GM23338 (cell line): ENCODE measurements around the gene SLC16A9. TPM values are rescaled to one million over a fixed set of nuclear protein-coding genes. Genes with fewer than 3 reads are reported as not detected.

Experiments used
- ATAC-seq: fragments of 200-7000 bp; cut with Tn5 transposase; 3 replicates; pipeline ENCODE4 v1.9.1; 2020
- DNase-seq: peaks from one replicate; pipeline ENCODE4 v3.0.0-alpha.2; 2015; ENCODE audit warnings: low spot score
- H2AFZ ChIP-seq: fragments of 200-600 bp; sonication (generic); 2 replicates; pipeline ENCODE4 v1.8.0; 2016; ENCODE audit warnings: antibody characterized with exemption, mild to moderate bottlenecking, moderate library complexity
- H3F3A ChIP-seq: fragments of 200-600 bp; sonication (generic); replicated peaks from 2 replicates; pipeline ENCODE4 v1.8.0; 2017; ENCODE audit warnings: antibody characterized with exemption, mixed run types, low read depth
- H3K27ac ChIP-seq: fragments of 200-600 bp; sonication (generic); 2 replicates; pipeline ENCODE4 v1.6.1; 2016; ENCODE audit warnings: low read depth
- H3K27me3 ChIP-seq: fragments of 200-600 bp; sonication (generic); 2 replicates; pipeline ENCODE4 v1.8.0; 2016; ENCODE audit warnings: mild to moderate bottlenecking, mixed run types, moderate library complexity; ENCODE audit not compliant: insufficient read depth
- H3K36me3 ChIP-seq: fragments of 200-600 bp; sonication (generic); 2 replicates; pipeline ENCODE4 v1.8.0; 2016; ENCODE audit warnings: mild to moderate bottlenecking; ENCODE audit not compliant: insufficient read depth
- H3K4me1 ChIP-seq: fragments of 200-600 bp; sonication (generic); 2 replicates; pipeline ENCODE4 v1.8.0; 2016; ENCODE audit warnings: mild to moderate bottlenecking, moderate library complexity; ENCODE audit not compliant: insufficient read depth
- H3K4me2 ChIP-seq: fragments of 200-600 bp; sonication (generic); 2 replicates; pipeline ENCODE4 v1.7.1; 2017; ENCODE audit warnings: mixed run types
- H3K4me3 ChIP-seq: fragments of 200-600 bp; sonication (generic); 2 replicates; pipeline ENCODE4 v1.6.1; 2016; ENCODE audit warnings: mixed run types
- H3K79me2 ChIP-seq: fragments of 200-600 bp; sonication (generic); replicated peaks from 2 replicates; pipeline ENCODE4 v1.8.0; 2017; ENCODE audit warnings: mild to moderate bottlenecking; ENCODE audit not compliant: insufficient read depth
- H3K9me2 ChIP-seq: fragments of 200-600 bp; sonication (generic); 2 replicates; pipeline ENCODE4 v1.8.0; 2017; ENCODE audit not compliant: insufficient read depth
- H4K20me1 ChIP-seq: fragments of 200-600 bp; sonication (generic); replicated peaks from 2 replicates; pipeline ENCODE4 v1.8.0; 2017; ENCODE audit warnings: mild to moderate bottlenecking; ENCODE audit not compliant: insufficient read depth
- H3K27ac Mint-ChIP-seq: 2 replicates; pipeline ENCODE4 v1.8.0; 2020; ENCODE audit warnings: inconsistent platforms, mild to moderate bottlenecking, moderate library complexity, mixed read lengths
- H3K27me3 Mint-ChIP-seq: 3 replicates; pipeline ENCODE4 v1.8.0; 2022; ENCODE audit warnings: low read depth, mild to moderate bottlenecking, moderate library complexity, mixed read lengths, inconsistent platforms; ENCODE audit not compliant: insufficient read depth, poor library complexity
- H3K36me3 Mint-ChIP-seq: 3 replicates; pipeline ENCODE4 v1.8.0; 2021; ENCODE audit warnings: low read depth, mild to moderate bottlenecking, inconsistent platforms, moderate library complexity, mixed read lengths
- H3K4me1 Mint-ChIP-seq: 3 replicates; pipeline ENCODE4 v1.8.0; 2020; ENCODE audit warnings: mild to moderate bottlenecking, inconsistent platforms, mixed read lengths
- H3K4me3 Mint-ChIP-seq: 3 replicates; pipeline ENCODE4 v1.8.0; 2021; ENCODE audit warnings: moderate library complexity, mild to moderate bottlenecking, inconsistent platforms, mixed read lengths
- H3K9me3 Mint-ChIP-seq: 3 replicates; pipeline ENCODE4 v1.8.0; 2020; ENCODE audit warnings: moderate library complexity, mild to moderate bottlenecking, inconsistent platforms, mixed read lengths
- CREB1 ChIP-seq: fragments of 250-450 bp; sonication (Bioruptor Pico); IDR thresholded peaks from 2 replicates; pipeline ENCODE4 v1.5.0; 2020; ENCODE audit warnings: low read depth, mild to moderate bottlenecking, moderate library complexity
- CTCF ChIP-seq, 2 experiments: fragments of 200-600 bp in 1 of 2; sonication (generic) in 1 of 2; conservative IDR thresholded peaks; 2 replicates each; pipeline versions ENCODE4 v1.5.1 to v1.6.1; 2016 to 2017; ENCODE audit warnings: antibody characterized with exemption in 2 of 2, low read depth in 2 of 2, mild to moderate bottlenecking in 2 of 2, moderate library complexity in 1 of 2
- ETS1 ChIP-seq: IDR thresholded peaks from 2 replicates; pipeline ENCODE4 v1.6.1; 2016; ENCODE audit warnings: antibody characterized with exemption
- EZH2 ChIP-seq: fragments of 200-600 bp; sonication (generic); IDR thresholded peaks from one replicate; pipeline ENCODE4 v1.8.0; 2017; ENCODE audit warnings: antibody characterized with exemption, mild to moderate bottlenecking, low read depth; ENCODE audit not compliant: unreplicated experiment
- EZH2phosphoT487 ChIP-seq: fragments of 200-600 bp; sonication (generic); IDR thresholded peaks from one replicate; pipeline ENCODE4 v1.8.1; 2018; ENCODE audit warnings: antibody characterized with exemption; ENCODE audit not compliant: unreplicated experiment
- JUNB ChIP-seq: IDR thresholded peaks from one replicate; pipeline ENCODE4 v1.6.1; 2016; ENCODE audit warnings: antibody characterized with exemption; ENCODE audit not compliant: unreplicated experiment
- NANOG ChIP-seq: IDR thresholded peaks from 2 replicates; pipeline ENCODE4 v1.6.1; 2016; ENCODE audit warnings: antibody characterized with exemption, borderline replicate concordance
- POLR2AphosphoS5 ChIP-seq: IDR thresholded peaks from 2 replicates; pipeline ENCODE4 v1.6.1; 2016; ENCODE audit warnings: antibody characterized with exemption, low read depth
- REST ChIP-seq: IDR thresholded peaks from one replicate; pipeline ENCODE4 v1.6.1; 2018; ENCODE audit warnings: antibody characterized with exemption; ENCODE audit not compliant: unreplicated experiment
- STAT1 ChIP-seq: IDR thresholded peaks from one replicate; pipeline ENCODE4 v1.6.1; 2016; ENCODE audit warnings: antibody characterized with exemption; ENCODE audit not compliant: unreplicated experiment
- ZNF114 ChIP-seq: fragments of 250-450 bp; sonication (Bioruptor Pico); IDR thresholded peaks from 2 replicates; pipeline ENCODE4 v1.5.0; 2020; ENCODE audit warnings: mild to moderate bottlenecking, moderate library complexity
- ZNF331 ChIP-seq: fragments of 250-450 bp; sonication (Bioruptor Pico); IDR thresholded peaks from 2 replicates; pipeline ENCODE4 v1.5.0; 2020; ENCODE audit warnings: low read depth, mild to moderate bottlenecking, moderate library complexity
- ZNF462 ChIP-seq: fragments of 250-450 bp; sonication (Bioruptor Pico); IDR thresholded peaks from 2 replicates; pipeline ENCODE4 v1.5.0; 2020; ENCODE audit warnings: mild to moderate bottlenecking, moderate library complexity
- polyA plus RNA-seq: library from polyadenylated mRNA; unstranded; fragments of >200 nt; fragmentation: Nextera tagmentation; extraction: Ambion mirVana; gene quantifications from 2 replicates; pipeline ENCODE4 v1.2.1, GENCODE V29; 2016
- total RNA-seq: library from RNA; depleted of rRNA; stranded (reverse); fragments of >200 nt; shearing (Covaris generic); gene quantifications from 2 replicates; pipeline ENCODE4 v1.2.3, GENCODE V29; 2014

SLC16A9 gene
- total and polyA plus RNA-seq, 2 experiments from 2014 or later: 6.5 to 11.4 TPM

GRCh38 chr10:59644841-59645240 lies 64.8 kb downstream of the SLC16A9 start:
- no peaks in the 10 kb centered on the region for H4K20me1 ChIP-seq
- no peak overlapping the region for H3K4me2 ChIP-seq
- H3K36me3 ChIP-seq: no peaks in the 10 kb centered on the region
- H3K27me3 ChIP-seq: no peaks in the 10 kb centered on the region
- H3K79me2 ChIP-seq: no peaks in the 10 kb centered on the region
- no peak overlapping the region for H3K4me3 ChIP-seq
- TF ChIP-seq ZNF331 (CRISPR knock-in tag): no peak
- TF ChIP-seq JUNB: no peak
- TF ChIP-seq STAT1: no peak
- no peak for TF ChIP-seq CREB1 (CRISPR knock-in tag)
- no peak for TF ChIP-seq ETS1
- no peak for TF ChIP-seq CTCF (conservative IDR thresholded peaks at IDR 0.05; ENCODE audit: low read depth in 2 of 2)
- no peak for TF ChIP-seq EZH2
- no peak for TF ChIP-seq ZNF114
- no peak for TF ChIP-seq POLR2AphosphoS5
- no peak for TF ChIP-seq EZH2phosphoT487
- TF ChIP-seq NANOG: no peak
- TF ChIP-seq ZNF462 (CRISPR knock-in tag): no peak
- no peak for TF ChIP-seq REST
- no peaks in the 10 kb centered on the region for H3K9me2 ChIP-seq
- ATAC-seq (no peak), DNase-seq (no peak)
- H2AFZ ChIP-seq: no peak overlapping the region
- H3K27ac Mint-ChIP-seq: no peak overlapping the region
- H3K4me1 Mint-ChIP-seq: peaks cover 13% of the 10 kb centered on the region; the same call in 2 of the 3 replicates
- peaks cover 12% of the 10 kb centered on the region for H3K9me3 Mint-ChIP-seq
- H3K36me3 Mint-ChIP-seq: peaks cover 9% of the 10 kb centered on the region; the same call in 2 of the 3 replicates
- peaks cover 2% of the 10 kb centered on the region for H3K27me3 Mint-ChIP-seq
- H3K27ac ChIP-seq: no peak overlapping the region
- H3K4me1 ChIP-seq: peaks cover 11% of the 10 kb centered on the region
- H3K4me3 Mint-ChIP-seq: no peak overlapping the region
- no peaks in the 10 kb centered on the region for H3F3A ChIP-seq
